T-helper 1 cell (primary cell): ENCODE measurements around the gene GPRC5C.
"Not testable (repeated sequence)": the region's sequence is repeated elsewhere in the genome, so short reads cannot be mapped to it uniquely, and the experiment has no call there.

ENCODE experiments used
- DNase-seq, 5 donors: peaks; one replicate each; pipeline ENCODE4 v3.0.0-alpha.2; 2012 to 2020

Gene GPRC5C

GRCh38 chr17:74475189-74475588 lies 43.3 kb downstream of the GPRC5C start:
- DNase-seq, result no peak

- DNase-seq, result no peak
These were observed 45.5 kb downstream of the GPRC5C start for GRCh38 chr17:74477411-74477810.

GRCh38 chr17:74478420-74479100 lies 46.7 kb downstream of the GPRC5C start:
- DNase-seq, result peak in 2 of 5 donors; percentile 25 to 86

- DNase-seq, result no peak
These were observed 48.4 kb downstream of the GPRC5C start for GRCh38 chr17:74480290-74480689.

- no peak for DNase-seq
These were observed 49.7 kb downstream of the GPRC5C start for GRCh38 chr17:74481621-74482020.

GRCh38 chr17:74484066-74484465 lies 52.2 kb downstream of the GPRC5C start:
- DNase-seq, result no peak

- no peak for DNase-seq
These were observed 53.3 kb downstream of the GPRC5C start for GRCh38 chr17:74485022-74485743.

GRCh38 chr17:74485841-74486240 lies 54.0 kb downstream of the GPRC5C start:
- DNase-seq, result no peak

GRCh38 chr17:74488276-74488675 lies 56.4 kb downstream of the GPRC5C start:
- DNase-seq, result not testable (repeated sequence)

- DNase-seq, result no peak
These were observed 58.8 kb downstream of the GPRC5C start for GRCh38 chr17:74490716-74491115.

- DNase-seq, result no peak
These were observed 59.7 kb downstream of the GPRC5C start for GRCh38 chr17:74491626-74492025.

- DNase-seq, result peak; percentile 29 to 65 (median 56)
These were observed 61.5 kb downstream of the GPRC5C start for GRCh38 chr17:74493331-74493833.
